PC-9 (cell line): ENCODE measurements around the gene NRG2. TPM values are rescaled to one million over a fixed set of nuclear protein-coding genes. Genes with fewer than 3 reads are reported as not detected.

ENCODE experiments used
- BruUV-seq: library from RNA; stranded (reverse); fragments of 400-500 nt; replicated peaks from 2 replicates; lab custom pipeline; 2021; lab: Mats Ljungman, UMichigan
- CTCF ChIA-PET: fragments of 300-600 bp; sonication (Branson Sonifier 250); formaldehyde crosslinking; loops from one replicate; lab custom pipeline; 2022; ENCODE audit warnings: antibody characterized with exemption; lab: Charles Lee
- POLR2A ChIA-PET: fragments of 300-600 bp; sonication (Branson Sonifier 250); formaldehyde crosslinking; loops from one replicate; lab custom pipeline; 2022; ENCODE audit warnings: antibody characterized with exemption; ENCODE audit not compliant: unreplicated experiment; lab: Charles Lee
- DNase-seq, 2 experiments: peaks; one replicate each; pipeline versions ENCODE4 v3.0.0 to v3.0.0-alpha.2; 2015 to 2022; ENCODE audit warnings: mixed read lengths in 1 of 2
- H2AFZ ChIP-seq: fragments of 200-600 bp; sonication (generic); 2 replicates; pipeline ENCODE4 v1.8.1; 2017; ENCODE audit warnings: antibody characterized with exemption
- H3F3A ChIP-seq: fragments of 200-600 bp; sonication (generic); 2 replicates; pipeline ENCODE4 v1.8.1; 2017; ENCODE audit warnings: antibody characterized with exemption, mild to moderate bottlenecking, low read depth; ENCODE audit not compliant: insufficient read depth
- H3K27ac ChIP-seq: fragments of 200-600 bp; sonication (generic); 2 replicates; pipeline ENCODE4 v1.6.1; 2016; ENCODE audit warnings: mixed run types
- H3K27me3 ChIP-seq: fragments of 200-600 bp; sonication (generic); 2 replicates; pipeline ENCODE4 v1.6.1; 2016; ENCODE audit warnings: low read depth, mixed run types; ENCODE audit not compliant: insufficient read depth
- H3K36me3 ChIP-seq: fragments of 200-600 bp; sonication (generic); 2 replicates; pipeline ENCODE4 v1.6.1; 2016; ENCODE audit warnings: low read depth, mixed run types
- H3K4me1 ChIP-seq: fragments of 200-600 bp; sonication (generic); replicated peaks from 2 replicates; pipeline ENCODE4 v1.6.1; 2016; ENCODE audit warnings: mixed run types; ENCODE audit not compliant: insufficient read depth
- H3K4me2 ChIP-seq: fragments of 200-600 bp; sonication (generic); 2 replicates; pipeline ENCODE4 v1.6.1; 2017; ENCODE audit warnings: mixed run types
- H3K4me3 ChIP-seq: fragments of 200-600 bp; sonication (generic); 2 replicates; pipeline ENCODE4 v1.6.1; 2016; ENCODE audit warnings: mixed run types
- H3K79me2 ChIP-seq: fragments of 200-600 bp; sonication (generic); 2 replicates; pipeline ENCODE4 v1.6.1; 2017; ENCODE audit warnings: low read depth, mixed run types
- H3K9me2 ChIP-seq: fragments of 200-600 bp; sonication (generic); 2 replicates; pipeline ENCODE4 v1.8.1; 2017; ENCODE audit warnings: mild to moderate bottlenecking; ENCODE audit not compliant: insufficient read depth
- H3K9me3 ChIP-seq: fragments of 200-600 bp; sonication (generic); 2 replicates; pipeline ENCODE4 v1.8.1; 2016; ENCODE audit warnings: low read depth; ENCODE audit not compliant: insufficient read depth
- H4K20me1 ChIP-seq: fragments of 200-600 bp; sonication (generic); 2 replicates; pipeline ENCODE4 v1.8.1; 2017; ENCODE audit not compliant: insufficient read depth
- CTCF ChIP-seq: fragments of 200-600 bp; sonication (generic); conservative IDR thresholded peaks from 2 replicates; pipeline ENCODE4 v1.6.1; 2017; ENCODE audit warnings: mixed run types, antibody characterized with exemption, mild to moderate bottlenecking, moderate library complexity
- EZH2 ChIP-seq: fragments of 200-600 bp; sonication (generic); IDR thresholded peaks from 2 replicates; pipeline ENCODE4 v1.8.0; 2017; ENCODE audit warnings: antibody characterized with exemption, low read depth
- intact Hi-C: fragments of 100-400 bp; cut with micrococcal nuclease; formaldehyde crosslinking; loops from one replicate; pipeline ENCODE4 v1.10.0; 2022; ENCODE audit not compliant: unreplicated experiment
- total RNA-seq: library from RNA; stranded (reverse); gene quantifications from 2 replicates; pipeline ENCODE4 v1.2.3, GENCODE V29; 2021

Gene NRG2
- total RNA-seq, 1 experiment from 2014 or later: not detected

GRCh38 chr5:139863361-139863760 is 179.7 kb downstream of the NRG2 start:
- DNase-seq: no peak
- intact Hi-C loops: loop anchor here (10.0 kb wide), 1 partner anchor 101 kb away; no protein-coding TSS in a partner anchor
- Histone ChIP-seq H3K4me1 (peaks cover 6% of the 10 kb centered on the region), H3K27me3 (peaks cover 4% of the 10 kb centered on the region; the same call in 1 of the 2 replicates), H3K4me3 (no peak overlapping the region), H3K79me2 (no peaks in the 10 kb centered on the region), H3K9me3 (no peaks in the 10 kb centered on the region), H3K4me2 (no peak overlapping the region), H3K36me3 (no peaks in the 10 kb centered on the region), H3K9me2 (no peaks in the 10 kb centered on the region), H3F3A (no peaks in the 10 kb centered on the region), H4K20me1 (no peaks in the 10 kb centered on the region), H2AFZ (no peak overlapping the region), H3K27ac (no peak overlapping the region)
- POLR2A ChIA-PET: no interaction called here
- CTCF ChIA-PET: interaction anchor here (0.6 kb wide), 1 partner anchor 21 kb away, joined by 4 read pairs; no protein-coding TSS in a partner anchor
- no TSS peak for BruUV-seq
- TF ChIP-seq EZH2 (no peak), CTCF (no peak)

GRCh38 chr5:139862803-139863202 is 180.3 kb downstream of the NRG2 start:
- no peak for TF ChIP-seq EZH2
- TF ChIP-seq CTCF: no peak
- no peak overlapping the region for H3K4me2 ChIP-seq
- no peak overlapping the region for H3K27ac ChIP-seq
- H3F3A ChIP-seq: no peaks in the 10 kb centered on the region
- ChIA-PET CTCF (interaction anchor here (0.6 kb wide), 2 partner anchors 21 to 215 kb away, joined by 4 read pairs; no protein-coding TSS in a partner anchor), POLR2A (no interaction called here)
- intact Hi-C loops: loop anchor here (10.0 kb wide), 1 partner anchor 102 kb away; no protein-coding TSS in a partner anchor
- BruUV-seq: no TSS peak
- H3K79me2 ChIP-seq: no peaks in the 10 kb centered on the region
- peaks cover 6% of the 10 kb centered on the region for H3K4me1 ChIP-seq
- no peak overlapping the region for H2AFZ ChIP-seq
- H3K27me3 ChIP-seq: peaks cover 4% of the 10 kb centered on the region; the same call in 1 of the 2 replicates
- no peaks in the 10 kb centered on the region for H3K9me2 ChIP-seq
- H3K9me3 ChIP-seq: no peaks in the 10 kb centered on the region
- no peaks in the 10 kb centered on the region for H3K36me3 ChIP-seq
- no peaks in the 10 kb centered on the region for H4K20me1 ChIP-seq
- H3K4me3 ChIP-seq: no peak overlapping the region
- no peak for DNase-seq

GRCh38 chr5:139862313-139862712 is 180.8 kb downstream of the NRG2 start:
- peaks cover 4% of the 10 kb centered on the region; the same call in 1 of the 2 replicates for H3K27me3 ChIP-seq
- no peaks in the 10 kb centered on the region for H3K9me2 ChIP-seq
- no peaks in the 10 kb centered on the region for H3F3A ChIP-seq
- TF ChIP-seq CTCF: no peak
- TF ChIP-seq EZH2: no peak
- H4K20me1 ChIP-seq: no peaks in the 10 kb centered on the region
- POLR2A ChIA-PET: no interaction called here
- no peak overlapping the region for H3K27ac ChIP-seq
- no peaks in the 10 kb centered on the region for H3K9me3 ChIP-seq
- intact Hi-C loops: loop anchor here (10.0 kb wide), 1 partner anchor 102 kb away; no protein-coding TSS in a partner anchor
- no peaks in the 10 kb centered on the region for H3K36me3 ChIP-seq
- no peak overlapping the region for H2AFZ ChIP-seq
- peaks cover 6% of the 10 kb centered on the region for H3K4me1 ChIP-seq
- no TSS peak for BruUV-seq
- H3K79me2 ChIP-seq: no peaks in the 10 kb centered on the region
- no peak overlapping the region for H3K4me3 ChIP-seq
- no peak overlapping the region for H3K4me2 ChIP-seq
- CTCF ChIA-PET: no interaction called here
- DNase-seq: no peak
